NCI-H2029 (cell line): ENCODE results near the gene GFOD1.
"Not testable (repeated sequence)": the region's sequence is repeated elsewhere in the genome, so short reads cannot be mapped to it uniquely, and the experiment has no call there.

Source experiments
- DNase-seq: peaks from one replicate; lab custom pipeline; 2025; lab: John Stamatoyannopoulos, UW

Gene GFOD1

GRCh38 chr6:13441778-13442177 lies 45.6 kb downstream of the GFOD1 start:
- no peak for DNase-seq

- no peak for DNase-seq
Measured at GRCh38 chr6:13439644-13440043, 47.8 kb downstream of the GFOD1 start.

GRCh38 chr6:13438126-13438525 lies 49.3 kb downstream of the GFOD1 start:
- no peak for DNase-seq

- DNase-seq, result no peak
Measured at GRCh38 chr6:13437218-13437996, 50.0 kb downstream of the GFOD1 start.

GRCh38 chr6:13436399-13437217 lies 50.8 kb downstream of the GFOD1 start:
- no peak for DNase-seq

GRCh38 chr6:13435477-13436246 lies 51.7 kb downstream of the GFOD1 start:
- DNase-seq, result no peak

GRCh38 chr6:13434777-13435176 lies 52.6 kb downstream of the GFOD1 start:
- DNase-seq, result no peak

- DNase-seq, result not testable (repeated sequence)
Measured at GRCh38 chr6:13434135-13434775, 53.1 kb downstream of the GFOD1 start.

- no peak for DNase-seq
Measured at GRCh38 chr6:13433709-13434121, 53.7 kb downstream of the GFOD1 start.

- DNase-seq, result no peak
Measured at GRCh38 chr6:13432526-13433184, 54.7 kb downstream of the GFOD1 start.

GRCh38 chr6:13431861-13432465 lies 55.4 kb downstream of the GFOD1 start:
- DNase-seq, result no peak

GRCh38 chr6:13431059-13431656 lies 56.2 kb downstream of the GFOD1 start:
- DNase-seq, result no peak

GRCh38 chr6:13429406-13429753 lies 58.0 kb downstream of the GFOD1 start:
- no peak for DNase-seq

GRCh38 chr6:13428583-13429405 lies 58.6 kb downstream of the GFOD1 start:
- DNase-seq, result no peak

- DNase-seq, result no peak
Measured at GRCh38 chr6:13427801-13428582, 59.4 kb downstream of the GFOD1 start.

- DNase-seq, result no peak
Measured at GRCh38 chr6:13427316-13427715, 60.1 kb downstream of the GFOD1 start.

GRCh38 chr6:13425943-13426931 lies 61.2 kb downstream of the GFOD1 start:
- DNase-seq, result no peak
